ENCODE data around the gene ARHGAP31.
"Not testable (repeated sequence)": the region's sequence is repeated elsewhere in the genome, so short reads cannot be mapped to it uniquely, and the experiment has no call there.

Gene ARHGAP31

DNA sequence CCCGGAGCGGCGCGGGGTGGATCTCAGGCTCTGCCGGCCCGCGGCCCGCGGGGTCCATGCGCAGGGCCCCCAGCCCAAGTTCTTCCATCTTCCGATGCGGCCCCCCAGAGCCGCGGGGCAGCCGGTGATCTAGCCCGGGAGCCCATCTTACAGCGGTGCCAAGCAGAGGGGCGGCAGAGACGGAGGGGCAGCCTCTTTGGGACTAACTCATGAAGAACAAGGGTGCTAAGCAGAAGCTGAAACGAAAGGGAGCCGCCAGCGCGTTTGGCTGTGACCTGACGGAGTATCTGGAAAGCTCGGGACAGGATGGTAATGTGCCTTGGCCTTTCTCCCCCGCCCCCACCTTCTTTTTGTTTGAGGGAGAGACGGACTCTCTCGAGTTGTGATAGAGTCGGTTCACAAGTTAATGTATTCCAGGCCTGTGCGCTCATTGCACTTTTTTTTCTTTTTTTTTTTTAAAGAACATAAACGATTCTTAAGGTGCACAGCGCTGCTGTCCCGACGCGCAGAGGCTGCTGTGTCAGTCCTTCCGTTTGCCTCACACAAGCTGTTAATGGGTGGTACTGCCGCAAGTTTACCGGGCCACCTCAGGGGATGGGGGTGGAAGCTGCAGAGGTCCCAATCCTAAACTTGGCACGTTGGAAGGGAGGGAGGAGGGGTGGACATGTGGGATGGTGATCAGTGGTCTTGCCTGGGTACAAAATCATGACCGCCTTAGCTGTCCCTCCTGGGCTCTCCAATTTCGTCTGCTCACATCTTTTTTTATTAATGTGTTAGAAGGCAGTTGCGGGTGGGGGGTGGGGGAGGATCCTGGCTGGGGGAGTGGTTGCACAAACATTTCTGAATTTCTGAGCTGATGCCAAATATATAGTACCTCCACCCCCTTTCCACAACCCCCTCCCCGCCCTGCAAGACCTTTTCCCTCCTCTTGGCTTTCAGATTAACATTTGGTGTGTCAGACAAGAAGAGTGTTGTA lies 801 bp downstream of the ARHGAP31 start:
- DNase-seq: peak; percentile 47

DNA sequence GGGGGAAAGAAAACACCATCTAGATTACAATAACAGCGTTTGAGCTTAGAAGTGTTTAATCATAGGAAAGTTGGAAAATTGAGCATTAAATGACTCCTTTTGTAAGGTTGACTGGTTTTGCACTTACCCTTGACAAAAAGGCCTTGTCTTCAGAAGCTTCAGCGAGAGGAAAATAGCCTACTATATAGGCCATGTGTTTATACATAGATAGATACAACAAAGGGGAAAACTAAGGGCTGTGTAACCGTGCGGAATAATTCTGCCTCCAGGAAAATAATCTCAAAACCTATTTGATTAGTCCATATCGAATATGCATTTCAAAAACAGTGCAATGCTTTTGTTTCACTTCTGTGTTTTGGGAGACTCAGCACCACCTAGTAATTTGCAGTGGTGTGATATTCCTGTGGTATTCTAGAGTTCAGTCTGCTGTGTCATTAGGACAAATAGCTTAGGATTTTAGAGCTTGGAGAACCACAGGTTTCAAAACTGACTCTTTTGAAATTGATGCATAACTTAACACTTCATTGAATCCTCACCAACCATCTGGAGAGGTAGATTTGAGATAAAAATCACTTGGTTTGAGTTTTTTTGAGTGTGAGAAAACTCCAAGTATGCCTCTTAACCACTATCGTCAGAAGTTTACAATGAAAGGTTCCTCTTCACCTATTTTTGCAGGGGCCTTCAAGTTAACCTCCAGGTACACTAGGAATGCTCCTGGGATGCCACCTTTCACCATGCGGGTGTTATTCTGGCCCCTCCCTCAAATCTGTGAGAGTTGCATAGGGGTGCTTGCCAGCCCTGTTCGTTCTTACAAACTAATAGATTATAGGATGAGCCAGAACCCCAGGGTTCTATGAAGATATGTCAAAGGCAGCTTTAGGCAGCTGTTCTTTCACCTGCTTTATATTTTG lies 1.9 kb downstream of the ARHGAP31 start:
- no peak for DNase-seq

DNA sequence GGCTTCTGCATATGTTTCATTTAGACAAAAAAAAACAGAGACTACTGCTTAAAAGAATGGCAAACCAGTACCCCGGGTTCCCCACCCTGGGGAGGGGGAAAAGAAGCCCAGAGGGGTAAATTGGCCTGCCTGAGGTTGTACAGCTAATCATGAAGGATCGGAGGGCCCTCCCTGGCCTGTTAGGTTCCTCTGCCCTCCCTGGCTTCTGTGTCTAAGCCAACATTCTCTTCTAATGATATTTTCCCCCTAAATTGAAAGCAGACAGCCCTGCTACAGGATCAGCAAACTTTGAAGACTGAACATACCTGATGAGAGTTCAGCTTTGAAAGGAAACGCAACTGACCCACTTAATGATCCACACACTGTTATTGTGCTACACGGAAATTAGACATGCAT lies 2.5 kb downstream of the ARHGAP31 start:
- no peak for DNase-seq

DNA sequence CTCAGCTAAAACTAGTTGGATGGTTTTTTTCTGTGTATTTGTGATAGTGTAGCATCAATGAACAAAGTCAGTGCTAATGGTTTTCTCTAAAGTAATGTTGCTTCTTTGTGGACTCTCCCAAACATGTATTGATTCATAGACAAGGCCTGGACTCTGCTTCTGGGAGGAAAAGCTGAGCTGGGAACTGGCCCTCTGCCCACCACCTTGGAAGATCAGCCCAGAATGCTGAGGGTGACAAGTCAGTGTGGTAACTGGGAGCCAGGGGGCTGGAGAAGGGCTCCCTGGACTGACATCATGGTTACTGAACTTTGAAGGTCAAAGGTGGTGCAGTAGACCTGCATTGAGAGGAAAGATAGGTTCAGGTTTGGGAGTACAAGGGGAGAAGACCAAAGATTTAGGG lies 3.0 kb downstream of the ARHGAP31 start:
- DNase-seq: no peak

DNA sequence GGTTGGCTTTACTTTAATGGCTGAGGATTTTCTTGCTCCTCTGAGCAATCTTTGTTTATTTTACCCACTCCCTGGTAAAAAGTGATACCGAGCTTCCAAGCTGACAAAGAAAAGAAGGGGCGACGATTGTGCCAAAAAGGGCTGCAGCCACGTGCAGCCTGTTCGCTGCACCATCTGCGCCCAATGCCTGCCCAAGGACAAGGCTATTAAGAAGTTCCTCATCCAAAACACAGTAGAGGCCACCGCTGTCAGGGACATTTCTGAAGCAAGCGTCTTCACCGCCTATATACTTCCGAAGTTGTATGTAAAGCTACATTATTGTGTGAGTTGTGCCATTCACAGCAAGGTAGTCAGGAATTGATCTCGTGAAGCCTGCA lies 4.4 kb downstream of the ARHGAP31 start:
- DNase-seq: no peak

DNA sequence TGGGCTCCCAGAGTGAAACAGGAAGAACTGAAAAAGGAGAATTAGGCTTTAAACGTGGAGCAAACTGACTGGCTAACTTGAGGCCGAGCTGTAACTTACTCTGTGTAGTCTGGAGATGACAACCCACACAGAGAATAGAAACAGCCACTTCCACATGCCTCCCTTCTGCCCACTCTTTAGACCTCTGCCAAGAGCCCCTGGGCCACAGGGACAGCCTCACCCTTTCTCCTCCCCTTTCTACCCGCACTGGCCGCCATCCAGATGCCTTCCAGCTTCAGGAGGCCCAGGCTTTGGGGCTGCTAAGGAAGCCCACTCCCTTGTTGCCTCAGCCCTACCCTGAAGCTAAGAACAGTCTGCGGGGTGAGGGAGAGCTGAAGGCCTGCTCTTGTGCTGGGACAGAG lies 6.8 kb downstream of the ARHGAP31 start:
- no peak for DNase-seq

DNA sequence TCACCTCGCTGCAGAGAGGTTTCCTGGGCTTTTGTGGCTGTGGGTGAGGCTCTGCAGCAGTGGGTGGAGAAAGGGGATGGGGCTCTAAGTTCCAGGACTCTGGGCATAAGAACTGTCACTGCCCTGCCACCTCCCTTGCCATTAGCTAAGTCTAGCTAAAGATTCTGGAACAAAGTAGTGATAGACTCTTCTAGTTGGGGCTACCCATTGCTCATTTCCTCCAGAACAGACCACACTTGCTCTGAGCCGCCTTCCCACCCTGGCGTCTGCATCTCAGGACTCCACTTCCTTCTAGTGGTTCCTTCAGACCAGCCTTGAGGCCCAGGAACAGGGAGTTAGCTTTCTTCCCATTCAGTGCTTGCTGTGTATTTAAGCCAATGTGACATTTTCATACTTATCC lies 7.5 kb downstream of the ARHGAP31 start:
- no peak for DNase-seq

DNA sequence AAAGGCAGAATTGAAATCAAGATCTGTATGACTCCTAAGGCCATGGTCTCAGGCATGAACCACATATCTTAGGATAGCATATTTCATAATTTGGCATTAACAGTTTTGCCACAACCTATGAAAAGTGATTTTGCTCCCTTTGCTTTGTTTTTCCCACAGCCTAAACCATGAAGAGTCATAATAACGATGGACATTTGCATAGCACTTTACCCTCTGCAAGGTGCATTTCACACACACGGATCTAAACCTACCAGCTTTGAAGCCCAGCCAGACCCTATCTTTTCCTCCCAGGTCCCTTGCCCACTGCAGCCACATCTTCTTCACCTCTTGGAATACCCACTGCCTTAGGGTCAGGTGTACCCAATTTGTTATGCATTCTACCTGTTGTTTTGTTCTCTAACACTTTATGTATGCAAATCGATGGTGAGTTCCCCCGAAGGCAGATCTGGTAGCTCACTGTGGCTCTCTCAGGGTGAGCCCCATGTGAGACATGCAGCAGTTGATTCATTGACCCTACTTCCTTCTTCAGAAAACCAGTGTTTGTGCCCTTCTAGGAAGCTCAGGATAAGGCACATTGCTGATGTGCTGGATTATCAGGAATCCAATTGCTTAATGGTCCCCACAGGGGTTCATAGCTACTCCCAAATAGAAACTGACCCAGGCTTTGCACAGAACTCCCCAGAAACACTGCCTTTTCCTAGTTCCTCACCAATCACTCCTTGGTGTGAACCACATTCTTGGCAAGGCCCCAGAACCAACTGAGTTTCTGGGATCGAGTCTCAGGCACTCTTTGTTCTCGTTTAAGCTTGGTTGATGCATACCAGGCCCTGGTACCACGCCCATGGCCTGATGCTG lies 8.7 kb downstream of the ARHGAP31 start:
- DNase-seq: no peak

DNA sequence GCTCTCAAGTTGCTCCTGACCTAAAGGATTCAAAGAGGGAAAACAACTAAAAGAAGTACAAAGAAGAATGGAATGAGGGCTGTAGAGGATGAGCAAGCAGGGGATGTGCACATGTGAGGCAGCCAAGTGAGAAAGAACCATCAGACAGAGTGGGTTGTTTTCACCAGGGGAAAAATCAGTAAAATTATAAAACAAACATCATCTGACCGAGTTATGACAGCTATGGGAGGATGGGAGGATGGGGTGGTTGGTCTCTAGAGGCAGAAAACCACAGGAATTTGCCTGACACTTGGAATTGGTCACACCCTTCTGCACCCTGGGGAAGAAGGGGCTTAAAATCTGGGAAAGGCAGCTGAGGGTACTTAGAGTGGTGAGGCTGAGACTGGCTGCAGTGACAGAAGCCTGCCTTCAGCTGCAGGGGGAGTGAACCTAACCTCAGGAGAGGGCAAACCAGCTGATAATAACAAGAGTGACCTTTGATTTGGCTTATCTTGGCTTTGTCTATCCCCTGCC lies 10.1 kb downstream of the ARHGAP31 start:
- DNase-seq: no peak

DNA sequence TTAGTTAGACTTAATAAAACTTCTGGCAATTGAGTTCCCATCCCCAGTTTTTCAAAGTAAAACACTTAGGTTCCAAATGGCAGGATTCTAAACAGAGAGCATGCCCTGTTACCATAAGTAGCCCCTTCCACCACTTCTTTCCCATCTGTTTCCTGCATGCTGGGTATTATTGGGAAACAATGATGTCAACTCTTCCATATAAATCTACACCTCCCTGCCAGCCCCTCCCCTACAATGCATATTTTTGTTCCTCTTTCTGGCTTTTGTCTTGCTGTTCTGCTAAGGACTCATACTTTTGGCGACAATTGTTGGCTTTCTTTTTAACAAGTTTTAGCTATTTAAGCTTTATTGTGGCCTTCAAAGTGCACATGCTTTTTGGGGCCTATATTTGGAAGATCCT lies 11.1 kb downstream of the ARHGAP31 start:
- no peak for DNase-seq

DNA sequence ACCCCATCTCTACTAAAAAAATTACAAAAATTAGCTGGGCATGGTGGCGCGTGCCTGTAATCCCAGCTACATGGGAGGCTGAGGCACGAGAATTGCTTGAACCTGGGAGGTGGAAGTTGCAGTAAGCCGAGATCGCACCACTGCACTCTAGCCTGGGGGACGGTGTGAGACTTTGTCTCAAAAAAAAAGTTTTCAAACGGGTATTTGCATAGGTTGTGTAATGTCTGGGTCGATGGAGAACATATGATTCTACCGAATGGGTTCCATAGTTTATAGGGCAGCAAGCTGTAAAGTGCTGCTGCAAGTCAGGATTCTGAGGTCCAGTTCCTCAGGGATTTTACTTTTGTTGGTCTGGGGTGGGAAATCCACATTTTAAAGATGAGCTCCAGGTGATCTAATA lies 12.2 kb downstream of the ARHGAP31 start:
- DNase-seq: not testable (repeated sequence)

DNA sequence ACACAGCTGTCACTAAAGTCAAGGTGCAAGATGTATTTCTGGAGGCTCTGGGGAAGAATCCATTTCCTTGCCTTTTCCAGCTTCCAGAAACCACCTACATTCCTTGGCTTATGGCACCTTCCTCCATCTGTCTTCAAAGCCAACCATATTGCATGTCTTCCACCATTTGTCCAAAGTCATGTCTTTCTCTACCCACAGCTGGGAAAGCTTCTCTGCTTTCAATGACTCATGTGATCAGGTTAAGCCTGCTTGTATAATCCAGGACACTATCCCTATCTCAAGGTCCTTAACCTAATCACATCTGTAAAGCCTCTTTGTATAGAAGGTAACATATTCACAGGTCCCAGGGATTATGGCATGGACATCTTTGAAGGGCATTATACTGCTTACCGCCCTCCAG lies 14.2 kb downstream of the ARHGAP31 start:
- DNase-seq: no peak

DNA sequence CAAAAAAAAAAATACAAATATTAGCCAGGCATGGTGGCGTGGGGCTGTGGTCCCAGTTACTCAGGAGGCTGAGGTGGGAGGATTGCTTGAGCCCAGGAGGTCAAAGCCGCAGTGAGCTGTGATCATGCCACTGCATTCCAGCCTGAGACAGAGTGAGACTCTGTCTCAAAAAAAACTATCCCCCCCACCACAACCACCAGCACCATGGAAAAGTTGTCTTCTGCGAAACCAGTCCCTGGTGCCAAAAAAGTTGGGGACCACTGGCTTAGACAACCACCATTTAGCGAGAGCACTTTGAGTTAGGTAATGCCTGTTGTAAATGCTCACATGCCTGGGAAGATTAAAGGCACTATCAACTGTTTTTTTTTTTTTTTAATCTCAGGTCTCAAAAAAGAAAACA lies 15.4 kb downstream of the ARHGAP31 start:
- no peak for DNase-seq

DNA sequence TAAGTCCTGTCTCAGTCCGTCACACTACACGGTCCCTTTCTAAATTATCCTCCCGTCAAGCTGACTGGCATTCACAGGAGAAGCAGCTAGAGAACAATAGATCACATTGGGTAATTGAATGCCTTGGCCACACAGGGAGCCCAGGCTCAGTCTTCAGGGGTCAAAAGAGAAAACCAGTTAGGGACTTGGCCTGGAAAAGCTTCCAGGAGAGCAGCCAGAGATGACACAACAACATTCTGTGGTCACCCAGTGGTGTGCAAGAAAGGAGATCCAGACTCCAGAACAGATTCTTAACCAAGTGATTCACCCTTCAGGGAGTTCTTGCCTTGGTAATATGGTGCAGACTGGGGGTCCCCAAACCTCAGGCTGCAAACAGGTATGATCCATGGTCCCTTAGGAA lies 15.9 kb downstream of the ARHGAP31 start:
- no peak for DNase-seq

DNA sequence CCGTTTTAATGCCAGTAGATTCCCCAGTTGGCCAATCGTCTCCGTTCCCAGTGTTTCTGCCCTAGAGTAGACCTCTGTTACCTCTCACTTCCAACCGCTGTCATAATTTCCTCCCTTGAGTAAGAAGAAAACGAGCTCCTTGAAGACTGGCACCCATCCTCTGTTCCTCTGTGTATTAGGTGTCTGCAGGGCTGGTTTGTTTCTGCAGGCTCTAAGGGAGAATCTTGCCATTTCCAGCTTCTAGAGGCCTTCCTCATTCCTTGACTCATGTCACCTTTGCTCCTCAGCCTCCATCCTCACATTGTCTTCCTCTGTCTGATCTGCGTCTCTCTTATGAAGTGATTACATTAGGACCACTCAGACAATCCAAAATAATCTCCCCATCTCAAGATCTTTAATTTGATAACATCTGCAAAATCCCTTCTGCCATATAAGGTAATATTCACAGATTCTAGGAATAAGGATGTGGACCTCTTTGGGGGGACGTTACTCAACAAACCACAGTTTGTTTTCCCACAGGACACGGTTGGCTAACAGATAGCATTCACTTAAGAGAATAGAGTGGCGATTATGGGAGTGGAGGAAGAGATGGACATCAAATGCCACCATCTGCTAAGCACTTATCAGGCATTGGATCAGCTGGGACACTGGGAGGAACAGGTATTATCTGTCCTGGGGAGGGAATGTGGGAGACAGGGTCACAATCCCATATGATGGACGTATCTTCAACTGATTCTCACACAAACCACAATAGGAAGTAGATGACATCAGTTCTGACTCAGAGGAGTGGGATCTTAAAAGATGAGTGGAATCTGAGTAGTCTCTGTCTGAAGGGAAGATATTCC lies 17.1 kb downstream of the ARHGAP31 start:
- DNase-seq: no peak

DNA sequence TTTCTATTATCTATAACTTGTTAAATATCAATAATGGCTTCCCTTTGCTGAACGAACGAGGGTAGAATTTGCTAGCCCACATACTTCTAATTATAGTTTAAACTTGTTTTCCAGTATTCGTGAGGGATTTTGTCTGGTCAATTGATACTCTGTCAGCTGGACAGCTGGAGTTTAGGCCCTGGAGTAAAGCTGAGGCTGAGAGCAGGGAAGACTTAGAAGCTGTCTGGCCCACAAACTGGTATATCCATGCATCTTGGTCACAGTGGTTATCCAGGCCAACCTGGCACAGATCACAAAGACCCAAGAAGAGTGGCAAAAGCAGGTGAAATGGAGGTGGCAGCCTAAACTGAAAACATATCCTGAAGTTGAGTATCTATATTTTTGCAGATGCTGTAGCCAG lies 19.3 kb downstream of the ARHGAP31 start:
- DNase-seq: no peak

DNA sequence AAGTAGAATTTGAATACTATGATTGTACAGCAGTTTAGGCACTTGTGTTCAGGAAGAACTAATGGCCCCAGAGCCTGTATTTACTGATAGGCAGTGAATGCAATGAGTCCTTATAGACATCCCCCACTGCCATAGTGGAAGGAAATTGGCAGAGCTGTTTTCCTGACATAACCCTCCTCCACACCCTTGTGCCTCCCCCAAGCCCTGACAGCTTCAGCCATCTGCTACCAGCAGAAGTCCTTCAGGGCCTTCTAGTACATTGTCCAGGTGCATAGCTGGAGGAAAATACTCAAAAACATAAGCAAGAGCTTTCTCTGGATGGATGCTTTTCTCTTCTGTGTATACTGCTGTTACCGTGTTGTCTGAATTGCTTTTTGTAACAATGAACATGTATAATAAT lies 20.6 kb downstream of the ARHGAP31 start:
- no peak for DNase-seq

DNA sequence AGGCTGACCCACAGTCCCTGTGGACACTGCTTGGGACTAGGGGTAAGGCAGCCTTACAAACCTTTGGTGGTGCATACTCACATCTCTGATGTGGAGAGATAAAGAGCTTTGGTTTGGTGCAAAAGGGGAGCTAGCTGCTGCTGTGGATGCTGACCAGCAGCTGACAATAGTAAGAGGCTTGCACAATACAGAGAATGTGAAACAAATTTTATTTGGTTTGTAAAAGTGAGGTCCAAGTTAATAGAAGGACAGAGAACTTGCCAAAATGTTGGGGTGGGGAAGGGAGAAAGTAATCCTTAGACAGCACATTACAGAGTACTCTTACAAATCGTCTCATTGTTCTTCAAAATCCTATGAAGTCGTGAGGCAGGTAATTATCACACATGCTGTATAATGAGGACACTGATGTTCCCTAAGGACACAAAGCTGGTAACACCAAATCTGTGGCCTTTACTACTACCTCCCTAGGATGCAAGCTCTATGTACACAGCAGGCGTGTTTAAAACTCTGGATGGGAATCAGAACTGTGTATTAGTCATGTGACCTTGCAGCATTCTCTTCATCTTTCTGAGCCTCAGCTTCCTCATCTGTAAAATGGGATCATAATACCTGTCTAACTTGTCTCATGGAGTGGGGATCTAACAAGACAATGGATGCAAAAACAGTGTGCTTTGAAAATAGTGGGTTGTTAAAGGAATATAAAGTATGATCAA lies 21.6 kb downstream of the ARHGAP31 start:
- DNase-seq: no peak

DNA sequence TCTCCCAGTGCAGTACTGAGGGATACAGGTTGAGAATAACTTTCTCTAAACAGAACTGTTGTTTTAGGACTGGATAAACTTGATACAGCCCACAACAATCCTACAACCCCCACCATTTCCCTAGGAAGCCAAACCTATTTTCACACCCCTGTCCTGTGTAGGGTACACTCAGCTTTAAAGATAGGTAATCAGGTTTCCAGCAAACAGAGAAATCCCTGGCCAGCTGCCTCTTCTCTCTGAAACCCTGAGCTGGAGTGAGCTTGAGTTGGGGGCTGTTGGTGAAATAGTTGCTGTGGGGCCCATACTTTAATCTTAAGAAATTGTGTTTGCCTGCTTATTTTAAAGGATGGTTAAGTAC lies 22.1 kb downstream of the ARHGAP31 start:
- DNase-seq: no peak

DNA sequence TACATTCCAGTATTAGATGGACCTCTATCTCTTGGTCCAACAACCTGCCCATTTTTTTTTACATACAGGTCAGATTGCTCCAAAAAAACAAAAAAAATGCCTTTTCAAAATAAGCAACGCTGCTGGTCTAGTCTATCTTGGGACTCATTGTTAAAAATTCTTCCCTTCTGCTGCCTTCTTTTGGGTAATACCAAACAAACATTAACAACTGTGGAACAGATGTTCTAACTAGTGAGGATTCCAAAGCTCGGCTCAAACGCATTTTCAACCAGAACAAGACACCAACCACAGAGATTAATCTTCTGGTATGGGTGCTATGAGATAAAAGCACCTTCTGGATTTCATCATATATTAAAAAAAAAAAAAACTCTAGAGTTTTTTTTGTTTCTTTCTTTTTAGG lies 24.7 kb downstream of the ARHGAP31 start:
- no peak for DNase-seq

DNA sequence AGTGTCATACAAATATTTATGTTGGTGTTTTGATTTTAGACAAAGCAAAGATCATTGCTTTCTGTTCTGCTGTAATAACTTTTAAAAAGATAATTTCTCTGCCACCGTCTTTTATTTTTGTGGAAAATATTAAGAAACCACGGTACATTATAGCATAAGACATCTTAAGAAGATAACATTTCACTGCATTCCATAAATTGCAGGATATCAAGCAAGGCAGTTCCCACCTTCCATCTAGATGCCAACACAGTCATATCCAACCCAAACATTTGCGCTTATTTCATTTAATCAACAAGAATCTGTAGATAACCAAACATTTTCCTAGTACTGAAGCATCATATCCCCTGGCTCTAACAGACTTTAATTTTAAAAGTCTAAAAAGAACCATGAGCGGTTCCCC lies 25.1 kb downstream of the ARHGAP31 start:
- no peak for DNase-seq

All from activated effector memory CD4-positive, alpha-beta T cell treated with Interleukin-2 at 50 U/mL for 16 hours (primary cell).